22Rv1 (cell line): ENCODE results near the gene EIF3A.

Experiments
- H3K27ac ChIP-seq: fragments of 450-650 bp; 2 replicates; pipeline ENCODE4 v1.5.1; 2017
- CTCF ChIP-seq: fragments of 450-650 bp; IDR thresholded peaks from 2 replicates; pipeline ENCODE4 v1.5.1; 2017; ENCODE audit warnings: mild to moderate bottlenecking
- ZFX ChIP-seq: fragments of 450-650 bp; IDR thresholded peaks from 2 replicates; pipeline ENCODE4 v1.6.1; 2017; ENCODE audit warnings: antibody characterized with exemption, borderline replicate concordance

EIF3A gene

GRCh38 chr10:119058010-119058409 is 22.6 kb downstream of the EIF3A start:
- TF ChIP-seq ZFX = no peak
- no peak for TF ChIP-seq CTCF
- H3K27ac ChIP-seq = no peak overlapping the region

- H3K27ac ChIP-seq = no peak overlapping the region
- TF ChIP-seq ZFX = no peak
- TF ChIP-seq CTCF = no peak
Observed at GRCh38 chr10:119055472-119055871, 25.1 kb downstream of the EIF3A start.

- H3K27ac ChIP-seq = no peak overlapping the region
- TF ChIP-seq CTCF (no peak), ZFX (no peak)
Observed at GRCh38 chr10:119051775-119052174, 28.8 kb downstream of the EIF3A start.

GRCh38 chr10:119049777-119050176 is 30.8 kb downstream of the EIF3A start:
- H3K27ac ChIP-seq = no peak overlapping the region
- TF ChIP-seq ZFX (no peak), CTCF (no peak)

GRCh38 chr10:119049361-119049760 is 31.3 kb downstream of the EIF3A start:
- H3K27ac ChIP-seq = no peak overlapping the region

GRCh38 chr10:119045561-119045960 is 35.1 kb downstream of the EIF3A start:
- no peak for TF ChIP-seq CTCF
- TF ChIP-seq ZFX = no peak
- no peak overlapping the region for H3K27ac ChIP-seq

More at GRCh38 chr10:119049361-119049760, 31.3 kb downstream of the EIF3A start:
- no peak for TF ChIP-seq ZFX

- no peak for TF ChIP-seq CTCF
- no peak for TF ChIP-seq ZFX
- no peak overlapping the region for H3K27ac ChIP-seq
Observed at GRCh38 chr10:119042169-119042568, 38.4 kb downstream of the EIF3A start.

GRCh38 chr10:119041326-119041725 is 39.3 kb downstream of the EIF3A start:
- no peak overlapping the region for H3K27ac ChIP-seq
- TF ChIP-seq CTCF = no peak
- TF ChIP-seq ZFX = no peak
